H1 (cell line): ENCODE measurements around the gene INPP4B. TPM values are rescaled to one million over a fixed set of nuclear protein-coding genes. Genes with fewer than 3 reads are reported as not detected.

Source experiments
- CTCF ChIA-PET: fragments of 300-600 bp; sonication (Branson Sonifier 250); formaldehyde crosslinking; loops from one replicate; lab custom pipeline; 2021; ENCODE audit not compliant: partially characterized antibody; lab: Charles Lee
- POLR2A ChIA-PET: fragments of 300-600 bp; sonication (Branson Sonifier 250); formaldehyde crosslinking; loops from one replicate; lab custom pipeline; 2021; ENCODE audit warnings: inconsistent platforms; ENCODE audit not compliant: partially characterized antibody; lab: Charles Lee
- DNase-seq, 2 experiments: peaks; one replicate each; pipeline versions ENCODE4 v3.0.0 to v3.0.0-alpha.2; 2010 to 2022; ENCODE audit warnings: low spot score in 2 of 2, low read depth in 1 of 2, mixed read lengths in 1 of 2
- FAIRE-seq: peaks from 2 replicates; lab custom pipeline; 2011; peaks lifted over from hg19 to GRCh38; lab: Jason Lieb, UNC
- H2AFZ ChIP-seq: 2 replicates; pipeline ENCODE4 v1.8.1; 2012; ENCODE audit warnings: low read length, inconsistent platforms
- H2AK5ac ChIP-seq: 2 replicates; pipeline ENCODE4 v1.6.1; 2013; ENCODE audit warnings: low read depth, low read length
- H2BK120ac ChIP-seq: replicated peaks from 2 replicates; pipeline ENCODE3; 2013; ENCODE audit warnings: low read depth, low read length, inconsistent platforms
- H2BK12ac ChIP-seq: 2 replicates; pipeline ENCODE4 v1.6.1; 2013; ENCODE audit warnings: low read depth, low read length
- H2BK15ac ChIP-seq: 2 replicates; pipeline ENCODE4 v1.6.1; 2013; ENCODE audit warnings: low read length
- H2BK20ac ChIP-seq: 2 replicates; pipeline ENCODE4 v1.6.1; 2013; ENCODE audit warnings: low read length
- H2BK5ac ChIP-seq: 2 replicates; pipeline ENCODE4 v1.6.1; 2013; ENCODE audit warnings: low read depth, low read length
- H3K14ac ChIP-seq: 2 replicates; pipeline ENCODE4 v1.6.1; 2013; ENCODE audit warnings: inconsistent platforms; ENCODE audit not compliant: insufficient read length
- H3K18ac ChIP-seq: 2 replicates; pipeline ENCODE4 v1.6.1; 2013; ENCODE audit warnings: low read length; ENCODE audit errors: extremely low read depth
- H3K23ac ChIP-seq: 2 replicates; pipeline ENCODE4 v1.6.1; 2013; ENCODE audit warnings: inconsistent platforms; ENCODE audit not compliant: insufficient read length
- H3K23me2 ChIP-seq: 2 replicates; pipeline ENCODE4 v1.6.1; 2013; ENCODE audit warnings: low read depth, low read length
- H3K27ac ChIP-seq: 2 replicates; pipeline ENCODE4 v1.6.1; 2011; ENCODE audit warnings: low read depth, low read length, inconsistent platforms
- H3K27me3 ChIP-seq, 4 experiments: replicated peaks in 1 of 4; 1 replicate in 1 of 4; 2 replicates in 3 of 4; pipeline versions ENCODE4 v1.6.1 to v1.8.1; 2011 to 2013; ENCODE audit warnings: low read length in 3 of 4, mild to moderate bottlenecking in 3 of 4, inconsistent platforms in 2 of 4, mixed read lengths in 2 of 4, moderate library complexity in 1 of 4; ENCODE audit not compliant: control insufficient read depth in 3 of 4, insufficient read depth in 3 of 4; ENCODE audit errors: extremely low read depth in 1 of 4
- H3K36me3 ChIP-seq, 4 experiments: 2 replicates each; pipeline versions ENCODE4 v1.6.1 to v1.8.1; 2011 to 2013; ENCODE audit warnings: mild to moderate bottlenecking in 4 of 4, low read length in 3 of 4, moderate library complexity in 2 of 4, control low read depth in 1 of 4, inconsistent platforms in 1 of 4; ENCODE audit not compliant: insufficient read depth in 4 of 4, control insufficient read depth in 2 of 4
- H3K4ac ChIP-seq: replicated peaks from 2 replicates; pipeline ENCODE3; 2013; ENCODE audit warnings: low read length, low read depth, mixed read lengths, inconsistent platforms; ENCODE audit not compliant: insufficient read length
- H3K4me1 ChIP-seq, 4 experiments: replicated peaks in 1 of 4; 1 replicate in 1 of 4; 2 replicates in 3 of 4; pipeline versions ENCODE4 v1.6.1 to v1.8.1; 2011 to 2013; ENCODE audit warnings: low read length in 3 of 4, inconsistent platforms in 2 of 4, mixed read lengths in 1 of 4; ENCODE audit not compliant: insufficient read depth in 4 of 4, control insufficient read depth in 3 of 4
- H3K4me2 ChIP-seq, 2 experiments: 2 replicates each; pipeline versions ENCODE4 v1.6.1 to v1.8.1; 2011 to 2013; ENCODE audit warnings: low read depth in 2 of 2, low read length in 2 of 2, control low read depth in 1 of 2, inconsistent platforms in 1 of 2, mild to moderate bottlenecking in 1 of 2; ENCODE audit not compliant: insufficient read depth in 1 of 2
- H3K4me3 ChIP-seq, 4 experiments: fragments of 200-600, 300-600 bp in 1 of 4; sonication (generic), shearing (Covaris generic), sonication (Bioruptor Twin) in 1 of 4; 2 replicates each; pipeline versions ENCODE4 v1.5.1 to v1.8.1; 2011 to 2016; ENCODE audit warnings: low read length in 4 of 4, low read depth in 3 of 4, control low read depth in 2 of 4, inconsistent platforms in 2 of 4, mild to moderate bottlenecking in 2 of 4, mixed read lengths in 1 of 4, moderate library complexity in 1 of 4; ENCODE audit not compliant: insufficient read depth in 2 of 4; ENCODE audit errors: extremely low read depth in 1 of 4
- H3K56ac ChIP-seq: replicated peaks from 2 replicates; pipeline ENCODE3; 2013; ENCODE audit warnings: low read depth, mild to moderate bottlenecking, mixed read lengths, low read length, inconsistent platforms; ENCODE audit not compliant: insufficient read length
- H3K79me1 ChIP-seq: 2 replicates; pipeline ENCODE4 v1.6.1; 2013; ENCODE audit warnings: low read depth, low read length, control low read depth
- H3K79me2 ChIP-seq, 2 experiments: 2 replicates each; pipeline versions ENCODE4 v1.6.1 to v1.8.1; 2012 to 2013; ENCODE audit warnings: low read length in 2 of 2, mild to moderate bottlenecking in 2 of 2, inconsistent platforms in 1 of 2; ENCODE audit not compliant: insufficient read depth in 2 of 2, control insufficient read depth in 1 of 2
- H3K9ac ChIP-seq, 4 experiments: replicated peaks in 1 of 4; 1 replicate in 1 of 4; 2 replicates in 3 of 4; pipeline versions ENCODE4 v1.6.1 to v1.8.1; 2011 to 2013; ENCODE audit warnings: low read depth in 3 of 4, low read length in 3 of 4, control low read depth in 2 of 4, mild to moderate bottlenecking in 2 of 4, moderate library complexity in 2 of 4, inconsistent platforms in 1 of 4; ENCODE audit errors: extremely low read depth in 1 of 4
- H3K9me3 ChIP-seq, 2 experiments: 2 replicates each; pipeline versions ENCODE4 v1.6.1 to v1.8.1; 2012 to 2013; ENCODE audit warnings: mild to moderate bottlenecking in 2 of 2, moderate library complexity in 2 of 2, control low read depth in 1 of 2, inconsistent platforms in 1 of 2, low read depth in 1 of 2, low read length in 1 of 2, mixed read lengths in 1 of 2; ENCODE audit not compliant: insufficient read depth in 2 of 2
- H4K20me1 ChIP-seq, 2 experiments: replicated peaks in 1 of 2; 2 replicates each; pipeline versions ENCODE3 to v1.8.1; 2011 to 2013; ENCODE audit warnings: inconsistent platforms in 2 of 2, low read length in 2 of 2, mild to moderate bottlenecking in 1 of 2; ENCODE audit not compliant: insufficient read depth in 2 of 2, control insufficient read depth in 1 of 2
- H4K5ac ChIP-seq: 2 replicates; pipeline ENCODE4 v1.6.1; 2013; ENCODE audit warnings: low read length, low read depth, mixed read lengths, inconsistent platforms; ENCODE audit not compliant: insufficient read length
- H4K8ac ChIP-seq: 2 replicates; pipeline ENCODE4 v1.8.0; 2013; ENCODE audit warnings: mild to moderate bottlenecking, moderate library complexity, low read length, inconsistent platforms; ENCODE audit not compliant: insufficient read depth; ENCODE audit errors: extremely low read depth
- H4K91ac ChIP-seq: replicated peaks from 2 replicates; pipeline ENCODE3; 2013; ENCODE audit warnings: low read length, mixed read lengths, inconsistent platforms; ENCODE audit not compliant: insufficient read length
- ASH2L ChIP-seq: fragments of 200-600, 300-600 bp; sonication (generic); IDR thresholded peaks from one replicate; pipeline ENCODE4 v1.7.1; 2017; ENCODE audit warnings: low read length
- EZH2 ChIP-seq: fragments of 200-600 bp; sonication (generic); IDR thresholded peaks from 2 replicates; pipeline ENCODE4 v1.7.1; 2012; ENCODE audit warnings: low read depth, mild to moderate bottlenecking, moderate library complexity, low read length, inconsistent platforms; ENCODE audit not compliant: severe bottlenecking
- KDM4A ChIP-seq: IDR thresholded peaks from one replicate; pipeline ENCODE4 v1.7.1; 2012; ENCODE audit warnings: low read depth, mild to moderate bottlenecking, moderate library complexity, low read length, inconsistent platforms; ENCODE audit not compliant: severe bottlenecking
- POLR2AphosphoS5 ChIP-seq: IDR thresholded peaks from 2 replicates; pipeline ENCODE4 v1.6.1; 2011; ENCODE audit warnings: low read depth, low read length
- POU5F1 ChIP-seq: IDR thresholded peaks from 2 replicates; pipeline ENCODE4 v1.6.1; 2011; ENCODE audit warnings: low read depth, mild to moderate bottlenecking, low read length, moderate library complexity
- TBP ChIP-seq: IDR thresholded peaks from 2 replicates; pipeline ENCODE4 v1.6.1; 2011; ENCODE audit warnings: low read depth, low read length, improper control_type of control experiment
- WGBS, 2 experiments: shearing (Covaris generic) in 1 of 2; methylation state at CpG; one replicate each; pipeline versions ENCODE4 v1.1.6 to v1.1.7; 2013 to 2015; ENCODE audit warnings: low lambda C conversion rate in 2 of 2, mixed read lengths in 2 of 2, inconsistent platforms in 1 of 2, low coverage in 1 of 2, missing lambda C conversion rate in 1 of 2; ENCODE audit not compliant: insufficient replicate concordance in 2 of 2, insufficient coverage in 1 of 2, insufficient read length in 1 of 2; ENCODE audit errors: extremely low coverage in 1 of 2, missing lambda C conversion rate in 1 of 2; 5-methylcytosine and 5-hydroxymethylcytosine counted together
- long read RNA-seq, 2 experiments: library from RNA in 1 of 2; library from capped mRNA in 1 of 2; stranded (forward); transcript quantifications; one replicate each; pipeline ENCODE4 v2.0.0, GENCODE V29; 2021; ENCODE audit warnings: inconsistent platforms in 1 of 2
- polyA minus RNA-seq, 3 experiments: library from RNA; depleted of rRNA, polyadenylated mRNA; stranded (reverse); fragments of >200 nt; gene quantifications; 1 replicate in 2 of 3; 2 replicates in 1 of 3; pipeline ENCODE4 v1.2.3, GENCODE V29; 2011
- polyA plus RNA-seq, 7 experiments: library from polyadenylated mRNA; depleted of rRNA in 3 of 7; stranded (reverse) in 5 of 7; unstranded in 2 of 7; fragments of >200 nt in 5 of 7; fragments of 200-250 nt in 2 of 7; gene quantifications; 1 replicate in 5 of 7; 2 replicates in 1 of 7; 4 replicates in 1 of 7; pipeline versions ENCODE4 v1.2.1 to v1.2.3, GENCODE V29; 2011 to 2013; ENCODE audit warnings: missing spikeins in 2 of 7, mixed read lengths in 2 of 7
- total RNA-seq: library from RNA; stranded (reverse); fragmentation: NEBNext Ultra II Directional; extraction: Animal tissue kit (Norgen Biotek cat#: 25700); gene quantifications from 2 replicates; pipeline ENCODE4 v1.2.1, GENCODE V29; 2021
- TF ChIP-seq, protein P1 (sequence below): IDR thresholded peaks from 2 replicates; pipeline ENCODE4 v1.6.1; 2012; ENCODE audit warnings: inconsistent platforms
- TF ChIP-seq, protein P2 (sequence below): IDR thresholded peaks from 2 replicates; pipeline ENCODE4 v1.6.1; 2012; ENCODE audit warnings: inconsistent platforms

Gene INPP4B
- total RNA-seq (0.34 and 0.54 TPM in 2 replicates), polyA plus RNA-seq (2011; rRNA removed) (under 0.01 and 0.11 TPM in 2 replicates), polyA minus RNA-seq (2011; rRNA and poly(A)+ RNA removed) (0.41 and 0.82 TPM in 2 replicates)
- polyA plus RNA-seq (2011; cell fraction: cytosol; rRNA removed): 0.05 TPM
- polyA plus RNA-seq (2011; cell fraction: nucleus; rRNA removed): 0.06 TPM
- 0.08 to 0.43 TPM (median 0.25 TPM) in 4 replicates for polyA plus RNA-seq (2012, experiment 1 of 2)
- polyA plus RNA-seq (2012, experiment 2 of 2): not detected
- 0.20 TPM for polyA plus RNA-seq (2013, experiment 1 of 2)
- polyA plus RNA-seq (2013, experiment 2 of 2): 0.26 TPM
- not detected for polyA minus RNA-seq (2011; cell fraction: cytosol; rRNA and poly(A)+ RNA removed)
- polyA minus RNA-seq (2011; cell fraction: nucleus; rRNA and poly(A)+ RNA removed): 0.60 TPM
- long read RNA-seq, experiment 1: 0 reads
- long read RNA-seq, experiment 2: 0 reads

DNA sequence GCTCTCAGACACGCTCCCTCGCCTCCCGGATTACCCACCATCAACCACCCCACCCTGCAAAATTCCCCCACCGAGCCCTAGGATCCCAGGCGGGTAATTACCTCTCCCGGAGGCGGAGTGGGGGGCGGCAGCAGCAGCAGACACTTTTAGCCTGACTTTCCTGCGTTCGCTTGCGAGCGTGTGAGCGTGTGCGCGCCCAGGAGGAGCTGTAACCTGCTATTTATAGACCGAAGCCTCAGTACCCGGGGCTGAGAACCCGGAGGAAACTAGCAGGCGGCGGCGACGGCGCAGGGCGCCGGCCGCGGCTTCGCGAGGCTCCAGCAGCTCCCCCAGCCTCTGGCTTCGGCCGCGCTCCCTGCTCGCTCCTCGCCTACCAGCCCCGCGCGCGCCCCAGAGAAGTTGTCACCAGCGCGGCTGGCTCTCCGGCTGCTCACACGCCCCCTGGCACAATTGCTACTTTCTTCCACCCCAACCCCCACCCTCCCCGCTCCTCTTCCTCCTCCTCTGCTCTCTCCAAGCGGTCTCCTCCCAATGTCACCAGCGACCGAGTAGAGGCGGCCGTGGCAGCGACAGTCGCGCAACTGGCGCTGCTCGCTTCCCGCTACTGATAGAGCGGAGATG, at the start of gene INPP4B:
Gene INPP4B (minus strand): TSS at position 194 of the 621 bp plus-strand sequence.
- CTCF ChIA-PET: interaction anchor here (0.5 to 2.1 kb wide), 10 partner anchors 13 to 1688 kb away, joined by 3 to 7 read pairs (median 3); no protein-coding TSS in a partner anchor
- no peak for FAIRE-seq
- POLR2A ChIA-PET: no interaction called here
- no peaks in the 10 kb centered on the region for H3K9me3 ChIP-seq
- H3K79me1 ChIP-seq: no peaks in the 10 kb centered on the region
- TF ChIP-seq POLR2AphosphoS5: no peak
- TF ChIP-seq ASH2L: peak; percentile 9
- TF ChIP-seq TBP: 0 out of 2 replicates have a peak, but pooled peaks have one; percentile 40
- TF ChIP-seq, protein P1, sequence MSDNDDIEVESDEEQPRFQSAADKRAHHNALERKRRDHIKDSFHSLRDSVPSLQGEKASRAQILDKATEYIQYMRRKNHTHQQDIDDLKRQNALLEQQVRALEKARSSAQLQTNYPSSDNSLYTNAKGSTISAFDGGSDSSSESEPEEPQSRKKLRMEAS: peak; percentile 16; the same call in 1 of the 2 replicates
- no peak for TF ChIP-seq POU5F1
- peak; percentile 60 for TF ChIP-seq EZH2
- peak; percentile 34 for TF ChIP-seq KDM4A
- TF ChIP-seq, protein P2, sequence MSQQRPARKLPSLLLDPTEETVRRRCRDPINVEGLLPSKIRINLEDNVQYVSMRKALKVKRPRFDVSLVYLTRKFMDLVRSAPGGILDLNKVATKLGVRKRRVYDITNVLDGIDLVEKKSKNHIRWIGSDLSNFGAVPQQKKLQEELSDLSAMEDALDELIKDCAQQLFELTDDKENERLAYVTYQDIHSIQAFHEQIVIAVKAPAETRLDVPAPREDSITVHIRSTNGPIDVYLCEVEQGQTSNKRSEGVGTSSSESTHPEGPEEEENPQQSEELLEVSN: 0 out of 2 replicates have a peak, but pooled peaks have one; percentile 15
- no peak within 1 kb of the TSS for H3K27ac ChIP-seq
- no peak within 1 kb of the TSS for H4K91ac ChIP-seq
- H2BK12ac ChIP-seq: no peak within 1 kb of the TSS
- H2AK5ac ChIP-seq: no peak within 1 kb of the TSS
- H4K20me1 ChIP-seq: no peaks in the 10 kb centered on the region
- H3K4me1 ChIP-seq: peaks cover 0 to 3% (median 2%) of the 10 kb centered on the region in 4 experiments; a peak in 4 of 7 replicates
- H3K9ac ChIP-seq: no peak within 1 kb of the TSS
- H2AFZ ChIP-seq: no peak within 1 kb of the TSS
- H3K4ac ChIP-seq: no peak within 1 kb of the TSS
- 8% methylated on average over 4 of the region's 55 CpGs; no CpG with 5 or more reads in 1 of the 2 experiments for WGBS, 2 experiments
- H3K4me3 ChIP-seq: peak within 1 kb of the TSS; percentile 29 to 67 (median 60)
- H3K23ac ChIP-seq: no peak within 1 kb of the TSS
- H3K56ac ChIP-seq: no peak within 1 kb of the TSS
- peaks cover 28 to 42% (median 33%) of the 10 kb centered on the region in 4 experiments for H3K27me3 ChIP-seq
- no peaks in the 10 kb centered on the region for H3K79me2 ChIP-seq
- H3K36me3 ChIP-seq: no peaks in the 10 kb centered on the region
- no peak within 1 kb of the TSS for H2BK15ac ChIP-seq
- no peak within 1 kb of the TSS for H2BK120ac ChIP-seq
- no peak within 1 kb of the TSS for H4K5ac ChIP-seq
- H2BK5ac ChIP-seq: no peak within 1 kb of the TSS
- no peak within 1 kb of the TSS for H3K14ac ChIP-seq
- H4K8ac ChIP-seq: no peak within 1 kb of the TSS; the same call in none of the 2 replicates
- no peak within 1 kb of the TSS for H2BK20ac ChIP-seq
- no peak for DNase-seq
- H3K23me2 ChIP-seq: peaks cover 15% of the 10 kb centered on the region; the same call in 1 of the 2 replicates
- no peak within 1 kb of the TSS for H3K18ac ChIP-seq
- H3K4me2 ChIP-seq: peak within 1 kb of the TSS; percentile 74 to 79
